GM12878 (cell line): Measurements from ENCODE around the gene DDC. TPM values are rescaled to one million over a fixed set of nuclear protein-coding genes. Genes with fewer than 3 reads are reported as not detected.

Experiments used
- ATAC-seq: fragments of 200-7000 bp; cut with Tn5 transposase; 3 replicates; pipeline ENCODE4 v1.9.1; 2020; ENCODE audit warnings: mild to moderate bottlenecking, moderate library complexity
- BruUV-seq: library from RNA; stranded (reverse); fragments of 400-500 nt; replicated peaks from 2 replicates; lab custom pipeline; 2021; lab: Mats Ljungman, UMichigan
- CTCF ChIA-PET: fragments of 300-600 bp; sonication (Branson Sonifier 250); formaldehyde crosslinking; extraction: SDS; loops from one replicate; lab custom pipeline; 2021; ENCODE audit warnings: inconsistent platforms; lab: Yijun Ruan, JAX
- POLR2A ChIA-PET: fragments of 350-600 bp; formaldehyde crosslinking; extraction: SDS; loops from one replicate; lab custom pipeline; 2021; ENCODE audit warnings: inconsistent platforms; lab: Charles Lee
- RAD21 ChIA-PET: fragments of 300-600 bp; sonication (Branson Sonifier 250); formaldehyde crosslinking; loops from one replicate; lab custom pipeline; 2023; ENCODE audit warnings: antibody characterized with exemption; ENCODE audit not compliant: unreplicated experiment; lab: Charles Lee
- SMC1A ChIA-PET: fragments of 300-600 bp; sonication (Branson Sonifier 250); formaldehyde crosslinking; loops from one replicate; lab custom pipeline; 2023; ENCODE audit not compliant: unreplicated experiment, uncharacterized antibody; lab: Charles Lee
- DNase-seq: peaks from one replicate; pipeline ENCODE4 v3.0.0-alpha.2; 2011; ENCODE audit warnings: low read depth, low spot score
- FAIRE-seq: peaks from 3 replicates; lab custom pipeline; 2011; peaks lifted over from hg19 to GRCh38; lab: Jason Lieb, UNC
- H2AFZ ChIP-seq: 2 replicates; pipeline ENCODE4 v1.6.0; 2011; ENCODE audit warnings: low read depth, low read length, control low read depth; ENCODE audit not compliant: control insufficient read depth
- H3K27ac ChIP-seq: 2 replicates; pipeline ENCODE4 v1.5.1; 2011; ENCODE audit warnings: control low read depth; ENCODE audit not compliant: control insufficient read depth, insufficient read depth
- H3K27me3 ChIP-seq, 2 experiments: replicated peaks in 1 of 2; 2 replicates each; pipeline versions ENCODE4 v1.6.0 to v1.6.1; 2011; ENCODE audit warnings: low read length in 1 of 2; ENCODE audit not compliant: control insufficient read depth in 2 of 2, insufficient read depth in 2 of 2
- H3K36me3 ChIP-seq, 2 experiments: 2 replicates each; pipeline ENCODE4 v1.5.1; 2011; ENCODE audit warnings: low read length in 1 of 2; ENCODE audit not compliant: control insufficient read depth in 2 of 2, insufficient read depth in 2 of 2
- H3K4me1 ChIP-seq: 2 replicates; pipeline ENCODE4 v1.6.1; 2011; ENCODE audit warnings: mild to moderate bottlenecking, low read length, moderate library complexity, mixed read lengths; ENCODE audit not compliant: control insufficient read depth, insufficient read depth
- H3K4me2 ChIP-seq: 2 replicates; pipeline ENCODE4 v1.6.0; 2011; ENCODE audit warnings: control low read depth; ENCODE audit not compliant: control insufficient read depth, insufficient read depth
- H3K4me3 ChIP-seq: fragments of 200-600 bp; sonication (generic); 2 replicates; pipeline ENCODE4 v1.5.1; 2016
- H3K79me2 ChIP-seq: 2 replicates; pipeline ENCODE4 v1.6.0; 2011; ENCODE audit warnings: low read length; ENCODE audit not compliant: control insufficient read depth, insufficient read depth
- H3K9ac ChIP-seq: 2 replicates; pipeline ENCODE4 v1.8.0; 2011; ENCODE audit warnings: low read length, control low read depth, mixed read lengths; ENCODE audit not compliant: control insufficient read depth, insufficient read depth
- H3K9me3 ChIP-seq: replicated peaks from 3 replicates; pipeline ENCODE4 v1.5.1; 2011; ENCODE audit warnings: mild to moderate bottlenecking, low read length; ENCODE audit not compliant: control insufficient read depth, insufficient read depth
- H4K20me1 ChIP-seq: 2 replicates; pipeline ENCODE4 v1.6.0; 2011; ENCODE audit not compliant: control insufficient read depth, insufficient read depth
- ATF7 ChIP-seq: fragments of 450-650 bp; IDR thresholded peaks from 2 replicates; pipeline ENCODE4 v1.6.1; 2016; ENCODE audit warnings: low read depth, mild to moderate bottlenecking
- BACH1 ChIP-seq: fragments of 450-650 bp; IDR thresholded peaks from 2 replicates; pipeline ENCODE4 v1.6.1; 2017; ENCODE audit warnings: mild to moderate bottlenecking, borderline replicate concordance
- DPF2 ChIP-seq: fragments of 450-650 bp; IDR thresholded peaks from 2 replicates; pipeline ENCODE4 v1.6.1; 2017; ENCODE audit warnings: mild to moderate bottlenecking
- EZH2 ChIP-seq: IDR thresholded peaks from 2 replicates; pipeline ENCODE4 v1.6.1; 2012; ENCODE audit warnings: low read depth, mild to moderate bottlenecking, control low read depth, inconsistent platforms, low read length, borderline replicate concordance; ENCODE audit not compliant: control insufficient read depth
- FOXK2 ChIP-seq: fragments of 450-650 bp; IDR thresholded peaks from 2 replicates; pipeline ENCODE4 v1.6.1; 2017; ENCODE audit warnings: mild to moderate bottlenecking, moderate library complexity
- IRF5 ChIP-seq: fragments of 450-650 bp; IDR thresholded peaks from 2 replicates; pipeline ENCODE4 v1.6.1; 2017; ENCODE audit warnings: borderline replicate concordance
- JUNB ChIP-seq: IDR thresholded peaks from 2 replicates; pipeline ENCODE4 v1.6.1; 2016; ENCODE audit warnings: antibody characterized with exemption, mild to moderate bottlenecking
- KDM1A ChIP-seq: fragments of 200-600 bp; sonication (generic); IDR thresholded peaks from 2 replicates; pipeline ENCODE4 v1.6.1; 2016; ENCODE audit warnings: borderline replicate concordance
- LARP7 ChIP-seq: fragments of 450-650 bp; IDR thresholded peaks from 2 replicates; pipeline ENCODE4 v1.6.1; 2017; ENCODE audit warnings: mild to moderate bottlenecking
- MYC ChIP-seq: IDR thresholded peaks from 2 replicates; pipeline ENCODE4 v1.6.1; 2011; ENCODE audit warnings: mild to moderate bottlenecking, low read length, moderate library complexity, inconsistent platforms; ENCODE audit not compliant: insufficient read depth, insufficient replicate concordance, insufficient read length, severe bottlenecking
- PAX8 ChIP-seq: fragments of 450-650 bp; IDR thresholded peaks from 2 replicates; pipeline ENCODE4 v1.6.1; 2017; ENCODE audit warnings: mild to moderate bottlenecking, moderate library complexity
- RUNX3 ChIP-seq: IDR thresholded peaks from 2 replicates; pipeline ENCODE4 v1.6.1; 2012; ENCODE audit warnings: low read length, inconsistent platforms
- TAF1 ChIP-seq: IDR thresholded peaks from 2 replicates; pipeline ENCODE4 v1.6.1; 2011; ENCODE audit warnings: mild to moderate bottlenecking, low read depth, low read length, borderline replicate concordance
- TARDBP ChIP-seq: IDR thresholded peaks from 2 replicates; pipeline ENCODE4 v1.6.1; 2016; ENCODE audit warnings: borderline replicate concordance
- YBX1 ChIP-seq: fragments of 450-650 bp; IDR thresholded peaks from 2 replicates; pipeline ENCODE4 v1.6.1; 2016; ENCODE audit warnings: antibody characterized with exemption
- ZNF217 ChIP-seq: fragments of 450-650 bp; IDR thresholded peaks from 2 replicates; pipeline ENCODE4 v1.6.1; 2017; ENCODE audit warnings: antibody characterized with exemption, mild to moderate bottlenecking
- WGBS: methylation state at CpG from one replicate; pipeline ENCODE4 v1.1.6; 2016; ENCODE audit warnings: low lambda C conversion rate; ENCODE audit not compliant: insufficient replicate concordance, insufficient coverage; ENCODE audit errors: missing lambda C conversion rate; 5-methylcytosine and 5-hydroxymethylcytosine counted together
- in situ Hi-C: fragments of 300-500 bp; cut with MboI; formaldehyde crosslinking; loops from 9 replicates; pipeline ENCODE4 v1.14.3; 2018; ENCODE audit warnings: mixed read lengths
- intact Hi-C: fragments of 100-400 bp; cut with micrococcal nuclease; formaldehyde crosslinking; loops from one replicate; pipeline ENCODE4 v1.14.2; 2022; ENCODE audit not compliant: unreplicated experiment
- polyA plus RNA-seq, 11 experiments: library from polyadenylated mRNA; depleted of rRNA in 4 of 11; unstranded in 6 of 11; stranded (reverse) in 5 of 11; fragments of >200 nt; fragmentation: Nextera tagmentation in 4 of 11; fragmentation: Illumina TruSeq in 1 of 11; extraction: Ambion mirVana in 4 of 11; extraction: Trizol in 1 of 11; gene quantifications; 1 replicate in 1 of 11; 2 replicates in 10 of 11; pipeline versions ENCODE4 v1.2.1 to v1.2.3, GENCODE V29; 2011 to 2016; ENCODE audit warnings: inconsistent platforms in 2 of 11, missing spikeins in 2 of 11, low read depth in 1 of 11
- total RNA-seq, 4 experiments: library from RNA; depleted of rRNA in 3 of 4; stranded (reverse); fragments of >200 nt in 3 of 4; fragmentation: Illumina TruSeq in 1 of 4; extraction: Trizol in 1 of 4; gene quantifications; 2 replicates each; pipeline versions ENCODE4 v1.2.1 to v1.2.3, GENCODE V29; 2013 to 2021
- TF ChIP-seq, protein P1 (sequence below): fragments of 450-650 bp; IDR thresholded peaks from 2 replicates; pipeline ENCODE4 v1.6.1; 2017; ENCODE audit warnings: mild to moderate bottlenecking, moderate library complexity
- TF ChIP-seq, protein P2 (sequence below): fragments of 450-650 bp; formaldehyde crosslinking; IDR thresholded peaks from 2 replicates; pipeline ENCODE4 v1.4.0; 2022; ENCODE audit warnings: mild to moderate bottlenecking, moderate library complexity

Gene DDC
- total and polyA plus RNA-seq, 10 of the 15 experiments (the other 5 are each of a cell fraction or from before 2014, with no cell fraction given): not detected

DNA sequence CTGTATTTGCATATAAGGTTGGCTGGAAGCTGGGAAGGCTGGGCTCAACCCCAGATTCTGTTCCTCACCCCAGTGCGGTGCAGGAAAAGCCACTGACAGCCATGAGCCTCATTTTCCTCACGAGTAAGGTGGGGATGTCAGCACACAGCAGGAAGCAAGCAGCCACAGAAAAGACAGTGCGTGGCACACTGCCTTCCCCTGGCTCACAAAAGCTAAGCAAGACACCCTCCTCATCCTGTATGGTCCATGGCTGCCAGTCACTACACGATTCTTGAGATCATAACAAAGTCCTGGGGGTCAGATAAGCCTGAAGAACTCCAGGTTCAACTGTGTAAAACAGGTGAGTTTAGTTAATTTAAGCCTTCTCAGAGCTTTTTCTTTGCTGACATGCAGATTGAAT, 28.9 kb upstream of the DDC start:
- no peak for DNase-seq
- no TSS peak for BruUV-seq
- Histone ChIP-seq H2AFZ (no peak overlapping the region), H3K4me3 (no peak overlapping the region), H3K9ac (no peak overlapping the region), H3K27ac (no peak overlapping the region), H3K9me3 (no peaks in the 10 kb centered on the region; the same call in 2 of the 3 replicates), H3K36me3 (no peaks in the 10 kb centered on the region), H3K27me3 (peaks cover 3 to 8% of the 10 kb centered on the region in 2 experiments), H3K79me2 (no peaks in the 10 kb centered on the region), H3K4me1 (peaks cover 3% of the 10 kb centered on the region; the same call in 1 of the 2 replicates), H3K4me2 (no peak overlapping the region), H4K20me1 (no peaks in the 10 kb centered on the region; the same call in 1 of the 2 replicates)
- ChIA-PET CTCF (interaction anchor here (0.7 kb wide), 1 partner anchor 567 kb away, joined by 4 read pairs; no protein-coding TSS in a partner anchor), SMC1A (no interaction called here), POLR2A (no interaction called here), RAD21 (no interaction called here)
- no peak for ATAC-seq
- FAIRE-seq: no peak
- WGBS: 18% methylated on average over 4 of the region's 4 CpGs
- intact Hi-C loops: no loop called here
- in situ Hi-C loops: no loop called here
- TF ChIP-seq, protein P1, sequence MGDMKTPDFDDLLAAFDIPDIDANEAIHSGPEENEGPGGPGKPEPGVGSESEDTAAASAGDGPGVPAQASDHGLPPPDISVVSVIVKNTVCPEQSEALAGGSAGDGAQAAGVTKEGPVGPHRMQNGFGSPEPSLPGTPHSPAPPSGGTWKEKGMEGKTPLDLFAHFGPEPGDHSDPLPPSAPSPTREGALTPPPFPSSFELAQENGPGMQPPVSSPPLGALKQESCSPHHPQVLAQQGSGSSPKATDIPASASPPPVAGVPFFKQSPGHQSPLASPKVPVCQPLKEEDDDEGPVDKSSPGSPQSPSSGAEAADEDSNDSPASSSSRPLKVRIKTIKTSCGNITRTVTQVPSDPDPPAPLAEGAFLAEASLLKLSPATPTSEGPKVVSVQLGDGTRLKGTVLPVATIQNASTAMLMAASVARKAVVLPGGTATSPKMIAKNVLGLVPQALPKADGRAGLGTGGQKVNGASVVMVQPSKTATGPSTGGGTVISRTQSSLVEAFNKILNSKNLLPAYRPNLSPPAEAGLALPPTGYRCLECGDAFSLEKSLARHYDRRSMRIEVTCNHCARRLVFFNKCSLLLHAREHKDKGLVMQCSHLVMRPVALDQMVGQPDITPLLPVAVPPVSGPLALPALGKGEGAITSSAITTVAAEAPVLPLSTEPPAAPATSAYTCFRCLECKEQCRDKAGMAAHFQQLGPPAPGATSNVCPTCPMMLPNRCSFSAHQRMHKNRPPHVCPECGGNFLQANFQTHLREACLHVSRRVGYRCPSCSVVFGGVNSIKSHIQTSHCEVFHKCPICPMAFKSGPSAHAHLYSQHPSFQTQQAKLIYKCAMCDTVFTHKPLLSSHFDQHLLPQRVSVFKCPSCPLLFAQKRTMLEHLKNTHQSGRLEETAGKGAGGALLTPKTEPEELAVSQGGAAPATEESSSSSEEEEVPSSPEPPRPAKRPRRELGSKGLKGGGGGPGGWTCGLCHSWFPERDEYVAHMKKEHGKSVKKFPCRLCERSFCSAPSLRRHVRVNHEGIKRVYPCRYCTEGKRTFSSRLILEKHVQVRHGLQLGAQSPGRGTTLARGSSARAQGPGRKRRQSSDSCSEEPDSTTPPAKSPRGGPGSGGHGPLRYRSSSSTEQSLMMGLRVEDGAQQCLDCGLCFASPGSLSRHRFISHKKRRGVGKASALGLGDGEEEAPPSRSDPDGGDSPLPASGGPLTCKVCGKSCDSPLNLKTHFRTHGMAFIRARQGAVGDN: no peak
- TF ChIP-seq BACH1 (no peak), IRF5 (no peak), LARP7 (no peak), RUNX3 (no peak), ZNF217 (no peak), MYC (no peak), FOXK2 (no peak), DPF2 (no peak), YBX1 (no peak), KDM1A (no peak), PAX8 (no peak), JUNB (no peak), TAF1 (no peak), TARDBP (no peak), EZH2 (no peak), ATF7 (no peak)
- TF ChIP-seq, protein P2, sequence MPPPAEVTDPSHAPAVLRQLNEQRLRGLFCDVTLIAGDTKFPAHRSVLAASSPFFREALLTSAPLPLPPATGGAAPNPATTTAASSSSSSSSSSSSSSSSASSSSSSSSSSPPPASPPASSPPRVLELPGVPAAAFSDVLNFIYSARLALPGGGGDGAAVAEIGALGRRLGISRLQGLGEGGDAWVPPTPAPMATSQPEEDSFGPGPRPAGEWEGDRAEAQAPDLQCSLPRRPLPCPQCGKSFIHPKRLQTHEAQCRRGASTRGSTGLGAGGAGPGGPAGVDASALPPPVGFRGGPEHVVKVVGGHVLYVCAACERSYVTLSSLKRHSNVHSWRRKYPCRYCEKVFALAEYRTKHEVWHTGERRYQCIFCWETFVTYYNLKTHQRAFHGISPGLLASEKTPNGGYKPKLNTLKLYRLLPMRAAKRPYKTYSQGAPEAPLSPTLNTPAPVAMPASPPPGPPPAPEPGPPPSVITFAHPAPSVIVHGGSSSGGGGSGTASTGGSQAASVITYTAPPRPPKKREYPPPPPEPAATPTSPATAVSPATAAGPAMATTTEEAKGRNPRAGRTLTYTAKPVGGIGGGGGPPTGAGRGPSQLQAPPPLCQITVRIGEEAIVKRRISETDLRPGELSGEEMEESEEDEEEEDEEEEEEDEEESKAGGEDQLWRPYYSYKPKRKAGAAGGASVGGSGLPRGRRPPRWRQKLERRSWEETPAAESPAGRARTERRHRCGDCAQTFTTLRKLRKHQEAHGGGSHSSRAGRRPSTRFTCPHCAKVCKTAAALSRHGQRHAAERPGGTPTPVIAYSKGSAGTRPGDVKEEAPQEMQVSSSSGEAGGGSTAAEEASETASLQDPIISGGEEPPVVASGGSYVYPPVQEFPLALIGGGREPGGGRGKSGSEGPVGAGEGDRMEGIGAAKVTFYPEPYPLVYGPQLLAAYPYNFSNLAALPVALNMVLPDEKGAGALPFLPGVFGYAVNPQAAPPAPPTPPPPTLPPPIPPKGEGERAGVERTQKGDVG (CRISPR knock-in tag): no peak
